DND-41 (cell line): ENCODE measurements around the gene CEACAM3.

ENCODE experiments used
- EZH2 ChIP-seq: IDR thresholded peaks from 3 replicates; pipeline ENCODE4 v1.6.1; 2012; ENCODE audit warnings: borderline replicate concordance, low read depth, mild to moderate bottlenecking, moderate library complexity, low read length, inconsistent platforms; ENCODE audit not compliant: severe bottlenecking
- TF ChIP-seq, protein P1 (sequence below): IDR thresholded peaks from 2 replicates; pipeline ENCODE4 v1.5.1; 2012; ENCODE audit warnings: borderline replicate concordance, low read length, moderate library complexity, mild to moderate bottlenecking; ENCODE audit not compliant: poor library complexity, severe bottlenecking; ENCODE audit errors: extremely low read depth

DNA sequence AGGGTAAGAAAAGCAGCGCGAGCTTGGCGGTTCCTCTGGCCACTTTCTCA is 48.4 kb downstream of the CEACAM3 start, which contains the start of gene DMRTC2:
- TF ChIP-seq, protein P1, sequence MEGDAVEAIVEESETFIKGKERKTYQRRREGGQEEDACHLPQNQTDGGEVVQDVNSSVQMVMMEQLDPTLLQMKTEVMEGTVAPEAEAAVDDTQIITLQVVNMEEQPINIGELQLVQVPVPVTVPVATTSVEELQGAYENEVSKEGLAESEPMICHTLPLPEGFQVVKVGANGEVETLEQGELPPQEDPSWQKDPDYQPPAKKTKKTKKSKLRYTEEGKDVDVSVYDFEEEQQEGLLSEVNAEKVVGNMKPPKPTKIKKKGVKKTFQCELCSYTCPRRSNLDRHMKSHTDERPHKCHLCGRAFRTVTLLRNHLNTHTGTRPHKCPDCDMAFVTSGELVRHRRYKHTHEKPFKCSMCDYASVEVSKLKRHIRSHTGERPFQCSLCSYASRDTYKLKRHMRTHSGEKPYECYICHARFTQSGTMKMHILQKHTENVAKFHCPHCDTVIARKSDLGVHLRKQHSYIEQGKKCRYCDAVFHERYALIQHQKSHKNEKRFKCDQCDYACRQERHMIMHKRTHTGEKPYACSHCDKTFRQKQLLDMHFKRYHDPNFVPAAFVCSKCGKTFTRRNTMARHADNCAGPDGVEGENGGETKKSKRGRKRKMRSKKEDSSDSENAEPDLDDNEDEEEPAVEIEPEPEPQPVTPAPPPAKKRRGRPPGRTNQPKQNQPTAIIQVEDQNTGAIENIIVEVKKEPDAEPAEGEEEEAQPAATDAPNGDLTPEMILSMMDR, result no peak
- TF ChIP-seq EZH2, result no peak
